M059J (cell line): ENCODE results near the gene SEMA5B. TPM values are rescaled to one million over a fixed set of nuclear protein-coding genes. Genes with fewer than 3 reads are reported as not detected.
A peak's percentile ranks its signal among the peaks of the same experiment; 100 is the strongest.

ENCODE experiments used
- DNase-seq: peaks from one replicate; pipeline ENCODE4 v3.0.0-alpha.2; 2012; ENCODE audit warnings: low read depth
- total RNA-seq: library from RNA; depleted of rRNA; stranded (reverse); fragments of >200 nt; shearing (Covaris generic); gene quantifications from 2 replicates; pipeline ENCODE4 v1.2.3, GENCODE V29; 2014

The SEMA5B gene
- total RNA-seq, 1 experiment from 2014 or later = not detected

GRCh38 chr3:122996038-122996580 is 31.5 kb downstream of the SEMA5B start:
- no peak for DNase-seq

GRCh38 chr3:122994954-122995353 is 32.6 kb downstream of the SEMA5B start:
- no peak for DNase-seq

GRCh38 chr3:122993124-122993978 is 34.2 kb downstream of the SEMA5B start:
- DNase-seq = peak; percentile 16

GRCh38 chr3:122992676-122993075 is 34.9 kb downstream of the SEMA5B start:
- no peak for DNase-seq

- DNase-seq = no peak
Measured at GRCh38 chr3:122992133-122992532, 35.4 kb downstream of the SEMA5B start.

GRCh38 chr3:122991236-122991985 is 36.2 kb downstream of the SEMA5B start:
- no peak for DNase-seq

GRCh38 chr3:122989856-122990575 is 37.5 kb downstream of the SEMA5B start:
- DNase-seq = no peak

GRCh38 chr3:122988508-122988907 is 39.1 kb downstream of the SEMA5B start:
- no peak for DNase-seq

- no peak for DNase-seq
Measured at GRCh38 chr3:122987736-122988319, 39.7 kb downstream of the SEMA5B start.

- DNase-seq = no peak
Measured at GRCh38 chr3:122987231-122987630, 40.3 kb downstream of the SEMA5B start.

GRCh38 chr3:122986693-122987179 is 40.8 kb downstream of the SEMA5B start:
- no peak for DNase-seq

- DNase-seq = no peak
Measured at GRCh38 chr3:122985539-122985938, 42.0 kb downstream of the SEMA5B start.

GRCh38 chr3:122984650-122985049 is 42.9 kb downstream of the SEMA5B start:
- DNase-seq = no peak

- no peak for DNase-seq
Measured at GRCh38 chr3:122984007-122984406, 43.6 kb downstream of the SEMA5B start.

- no peak for DNase-seq
Measured at GRCh38 chr3:122982216-122983185, 45.1 kb downstream of the SEMA5B start.

GRCh38 chr3:122979211-122979610 is 48.4 kb downstream of the SEMA5B start:
- DNase-seq = no peak

GRCh38 chr3:122978569-122978968 is 49.0 kb downstream of the SEMA5B start:
- DNase-seq = no peak

- DNase-seq = peak; percentile 97
Measured at GRCh38 chr3:122977746-122978466, 49.7 kb downstream of the SEMA5B start.

GRCh38 chr3:122975924-122976293 is 51.7 kb downstream of the SEMA5B start:
- DNase-seq = peak; percentile 68
